Measurements from ENCODE around the gene TNNI2.

Gene TNNI2

GRCh38 chr11:1879941-1880720, 41.4 kb downstream of the TNNI2 start:
- in situ Hi-C loops (cut with MboI; ENCODE audit: low sequenced_read_pairs, unreplicated experiment) = loop anchor here (5.0 kb wide), 1 partner anchor 37 kb away; the partner anchor contains the start of gene TNNT3

DNA sequence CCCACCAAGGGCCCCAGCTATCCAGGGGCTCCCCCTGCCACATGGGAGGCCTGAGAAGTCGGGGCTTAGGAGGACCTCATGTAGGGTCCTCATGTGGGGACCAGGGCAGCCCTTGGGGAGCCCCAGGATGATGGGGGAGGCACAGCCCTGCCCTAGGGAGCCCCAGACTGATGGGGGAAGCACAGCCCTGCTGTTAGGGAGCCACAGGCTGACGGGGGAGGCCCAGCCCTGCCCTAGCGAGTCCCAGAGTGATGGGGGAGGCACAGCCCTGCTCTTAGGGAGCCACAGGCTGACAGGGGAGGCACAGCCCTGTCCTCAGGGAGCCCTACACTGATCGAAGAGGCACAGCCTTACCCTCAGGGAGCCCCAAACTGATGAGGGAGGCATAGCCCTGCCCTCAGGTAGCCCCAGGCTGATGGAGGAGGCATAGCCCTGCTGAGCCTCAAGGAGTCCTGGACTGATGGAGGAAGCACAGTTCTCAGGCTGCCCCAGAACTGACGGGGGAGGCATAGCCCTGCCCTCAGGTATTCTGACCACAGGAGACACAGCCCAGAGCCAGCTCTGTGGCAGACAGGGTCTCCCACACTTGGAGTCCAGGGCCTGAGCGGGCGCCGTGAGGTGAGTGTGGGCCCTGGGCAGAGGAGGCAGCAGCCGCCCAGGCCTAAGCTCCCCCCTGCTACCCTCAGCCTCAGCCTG, 42.1 kb downstream of the TNNI2 start:
- in situ Hi-C loops (cut with MboI; ENCODE audit: low sequenced_read_pairs, unreplicated experiment) = loop anchor here (5.0 kb wide), 1 partner anchor 36 kb away; the partner anchor contains the start of gene TNNT3
- TF ChIP-seq CTCF (IDR thresholded peaks at IDR 0.05; ENCODE audit: borderline replicate concordance, control extremely low read depth, extremely low read depth, insufficient read depth, missing control alignments) = no peak
- DNase-seq (ENCODE audit: low spot score) = peak; percentile 45

More at GRCh38 chr11:1879941-1880720, 41.4 kb downstream of the TNNI2 start:
- TF ChIP-seq CTCF (IDR thresholded peaks at IDR 0.05; ENCODE audit: borderline replicate concordance, control extremely low read depth, extremely low read depth, insufficient read depth, missing control alignments) = no peak
- no peak for DNase-seq (ENCODE audit: low spot score)

- in situ Hi-C loops (cut with MboI; ENCODE audit: low sequenced_read_pairs, unreplicated experiment) = loop anchor here (5.0 kb wide), 1 partner anchor 36 kb away; the partner anchor contains the start of gene TNNT3
- DNase-seq (ENCODE audit: low spot score) = peak; percentile 47
- TF ChIP-seq CTCF (IDR thresholded peaks at IDR 0.05; ENCODE audit: borderline replicate concordance, control extremely low read depth, extremely low read depth, insufficient read depth, missing control alignments) = no peak
Measured at GRCh38 chr11:1881442-1882264, 42.9 kb downstream of the TNNI2 start.

DNA sequence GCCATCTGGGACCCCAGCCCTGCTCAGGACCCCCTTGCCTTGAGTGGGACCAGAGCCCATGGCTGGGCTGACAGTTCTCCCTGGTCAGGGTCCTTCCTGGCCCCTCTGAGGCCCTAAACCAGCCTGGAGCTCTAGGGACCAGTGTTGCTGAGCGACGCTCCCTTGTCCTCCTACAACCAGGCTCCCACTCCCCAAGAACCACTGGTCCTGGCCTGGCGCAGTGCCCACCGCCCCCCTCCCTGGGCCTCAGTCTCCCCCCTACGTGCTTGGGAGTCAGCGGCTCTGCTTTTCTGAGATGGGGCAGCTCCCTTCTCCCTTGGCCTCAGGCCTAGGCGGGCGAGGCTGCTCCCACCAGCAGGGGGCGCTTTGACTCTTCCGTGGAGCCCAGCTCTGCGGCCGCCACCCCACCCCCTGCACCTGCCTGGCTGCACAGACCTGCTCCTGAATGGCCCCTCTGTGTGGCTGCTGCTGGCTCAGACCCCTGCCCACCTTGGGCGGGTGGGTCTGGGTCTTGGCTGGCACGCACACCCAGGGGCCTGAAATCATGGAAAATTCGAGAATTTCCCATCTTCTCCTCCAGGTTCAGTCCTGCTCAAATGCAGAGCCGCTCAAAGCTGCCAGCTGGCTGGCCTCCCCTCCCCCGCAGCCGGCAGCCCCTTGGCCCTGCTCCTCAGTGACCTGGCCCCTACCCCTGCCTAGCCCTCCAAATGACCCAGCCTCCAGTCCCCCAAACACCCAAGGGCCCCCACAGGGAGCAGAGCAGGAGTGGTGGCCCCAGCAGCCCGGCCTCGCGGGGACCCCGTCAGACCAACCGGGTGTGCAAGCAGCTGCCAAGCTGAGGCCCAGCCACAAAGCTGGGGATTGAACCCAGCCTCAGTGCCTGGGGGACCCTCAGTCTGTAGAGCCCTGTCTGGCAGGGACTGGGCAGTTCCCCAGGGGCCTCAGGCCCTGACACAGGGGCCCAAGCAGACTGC, 43.8 kb downstream of the TNNI2 start:
- in situ Hi-C loops (cut with MboI; ENCODE audit: low sequenced_read_pairs, unreplicated experiment) = loop anchor here (5.0 kb wide), 1 partner anchor 35 kb away; the partner anchor contains the start of gene TNNT3
- TF ChIP-seq CTCF (IDR thresholded peaks at IDR 0.05; ENCODE audit: borderline replicate concordance, control extremely low read depth, extremely low read depth, insufficient read depth, missing control alignments) = peak; percentile 95
- DNase-seq (ENCODE audit: low spot score) = peak; percentile 93

DNA sequence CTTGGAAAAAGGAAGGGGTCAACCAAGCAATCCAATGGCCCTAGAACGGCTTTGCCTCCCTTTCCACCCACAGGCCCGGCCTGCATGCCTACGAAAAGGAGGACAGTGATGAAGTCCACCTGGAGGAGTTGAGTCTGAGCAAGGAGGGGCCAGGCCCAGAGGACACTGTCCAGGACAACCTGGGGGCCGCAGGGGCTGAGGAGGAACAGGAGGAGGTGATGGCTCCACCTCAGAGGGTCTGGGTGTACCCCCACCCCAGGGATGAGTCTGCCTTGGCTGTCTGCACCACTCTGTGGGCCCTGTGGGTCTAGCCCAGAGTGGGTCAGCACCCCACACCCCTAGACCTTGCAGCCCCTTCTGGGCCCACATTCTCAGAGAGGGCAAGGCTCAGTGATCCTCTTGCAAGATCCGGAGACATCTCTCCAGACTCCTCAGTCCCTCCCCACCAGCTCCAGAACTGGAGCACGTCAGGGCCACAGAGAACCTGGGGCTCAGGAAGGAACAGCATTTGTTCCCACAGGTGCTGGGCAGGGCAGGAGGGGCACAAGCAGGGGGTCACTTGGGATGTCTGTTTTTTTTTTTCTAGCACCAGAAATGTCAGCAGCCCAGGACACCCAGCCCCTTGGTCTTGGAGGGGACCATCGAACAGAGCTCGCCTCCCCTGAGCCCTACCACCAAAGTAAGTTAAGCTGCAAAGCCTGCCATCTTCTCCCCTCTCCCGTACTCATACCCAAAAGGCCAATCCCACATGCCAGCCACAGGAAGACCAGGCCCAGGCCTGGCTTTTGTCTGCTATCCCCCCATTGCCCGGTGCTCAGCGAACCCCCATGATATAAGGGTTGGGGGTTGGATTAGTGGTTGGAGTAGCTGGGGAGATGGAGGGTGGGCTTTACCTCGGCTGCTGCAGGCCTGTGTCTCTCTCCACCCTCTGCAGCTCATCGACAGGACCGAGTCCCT, 44.8 kb downstream of the TNNI2 start:
- DNase-seq (ENCODE audit: low spot score) = no peak
- in situ Hi-C loops (cut with MboI; ENCODE audit: low sequenced_read_pairs, unreplicated experiment) = loop anchor here (5.0 kb wide), 1 partner anchor 34 kb away; the partner anchor contains the start of gene TNNT3
- no peak for TF ChIP-seq CTCF (IDR thresholded peaks at IDR 0.05; ENCODE audit: borderline replicate concordance, control extremely low read depth, extremely low read depth, insufficient read depth, missing control alignments)
